ENCODE measurements around the gene CNTN5. TPM values are rescaled to one million over a fixed set of nuclear protein-coding genes. Genes with fewer than 3 reads are reported as not detected.

Gene CNTN5
- total and polyA plus RNA-seq, 2 donors (not counting 1 experiment from before 2014, with no cell fraction given), result not detected

DNA sequence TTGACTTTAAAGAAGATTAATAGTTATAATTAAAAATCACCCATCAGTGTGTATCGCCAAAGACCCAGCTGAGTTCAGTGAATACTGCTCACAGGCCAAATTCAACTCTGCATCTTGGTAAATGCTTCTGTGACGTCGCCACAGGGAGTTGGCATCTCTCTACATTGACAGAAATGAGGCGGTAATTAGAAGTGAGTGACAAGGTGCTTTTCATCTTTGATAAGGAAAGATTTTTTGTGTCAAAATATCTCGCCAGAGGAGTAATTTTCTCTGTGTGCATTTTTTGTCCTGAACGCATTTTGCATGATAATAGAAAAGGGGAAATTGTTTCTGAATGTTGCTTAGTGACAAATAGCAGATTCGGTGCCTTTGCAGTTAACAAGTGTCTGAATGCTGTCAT lies 345.8 kb downstream of the CNTN5 start:
- H3K4me2 ChIP-seq (replicated peaks; ENCODE audit: low read depth, low read length, poor library complexity, severe bottlenecking), result no peak overlapping the region
- H3K4me3 ChIP-seq (ENCODE audit: control extremely low read depth in 1 of 5, extremely low read depth in 1 of 5, insufficient read depth in 1 of 5, low read depth in 2 of 5, low read length in 4 of 5), result no peak overlapping the region
- no peaks in the 10 kb centered on the region for H3K4me1 ChIP-seq (ENCODE audit: control insufficient read depth in 2 of 2, insufficient read depth in 2 of 2, low read length in 2 of 2)
- POLR2A ChIA-PET, result no interaction called here
- H3K36me3 ChIP-seq (replicated peaks in 1 of 2; ENCODE audit: control extremely low read depth in 1 of 2, control insufficient read depth in 1 of 2, extremely low read depth in 1 of 2, insufficient read depth in 2 of 2, low read length in 1 of 2), result no peaks in the 10 kb centered on the region
- DNase-seq (no peak), ATAC-seq (ENCODE audit: low read depth) (no peak)
- no peaks in the 10 kb centered on the region for H3K27me3 ChIP-seq (replicated peaks in 1 of 4; ENCODE audit: control extremely low read depth in 1 of 4, control insufficient read depth in 3 of 4, insufficient read depth in 4 of 4, low read length in 3 of 4)
- Mint-ChIP-seq H3K4me3 (no peak overlapping the region), H3K4me1 (no peaks in the 10 kb centered on the region), H3K9me3 (ENCODE audit: insufficient read depth) (no peaks in the 10 kb centered on the region), H3K27me3 (no peaks in the 10 kb centered on the region), H3K27ac (no peak overlapping the region)
- TF ChIP-seq, protein P1, sequence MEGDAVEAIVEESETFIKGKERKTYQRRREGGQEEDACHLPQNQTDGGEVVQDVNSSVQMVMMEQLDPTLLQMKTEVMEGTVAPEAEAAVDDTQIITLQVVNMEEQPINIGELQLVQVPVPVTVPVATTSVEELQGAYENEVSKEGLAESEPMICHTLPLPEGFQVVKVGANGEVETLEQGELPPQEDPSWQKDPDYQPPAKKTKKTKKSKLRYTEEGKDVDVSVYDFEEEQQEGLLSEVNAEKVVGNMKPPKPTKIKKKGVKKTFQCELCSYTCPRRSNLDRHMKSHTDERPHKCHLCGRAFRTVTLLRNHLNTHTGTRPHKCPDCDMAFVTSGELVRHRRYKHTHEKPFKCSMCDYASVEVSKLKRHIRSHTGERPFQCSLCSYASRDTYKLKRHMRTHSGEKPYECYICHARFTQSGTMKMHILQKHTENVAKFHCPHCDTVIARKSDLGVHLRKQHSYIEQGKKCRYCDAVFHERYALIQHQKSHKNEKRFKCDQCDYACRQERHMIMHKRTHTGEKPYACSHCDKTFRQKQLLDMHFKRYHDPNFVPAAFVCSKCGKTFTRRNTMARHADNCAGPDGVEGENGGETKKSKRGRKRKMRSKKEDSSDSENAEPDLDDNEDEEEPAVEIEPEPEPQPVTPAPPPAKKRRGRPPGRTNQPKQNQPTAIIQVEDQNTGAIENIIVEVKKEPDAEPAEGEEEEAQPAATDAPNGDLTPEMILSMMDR (IDR thresholded peaks at IDR 0.05), result no peak
- no peak for TF ChIP-seq EZH2 (IDR thresholded peaks at IDR 0.05; ENCODE audit: borderline replicate concordance, insufficient read depth, low read depth, low read length, poor library complexity, severe bottlenecking)
- WGBS (ENCODE audit: insufficient coverage), result 91% methylated on average over 6 of the region's 7 CpGs
- H4K20me1 ChIP-seq (ENCODE audit: control insufficient read depth, insufficient read depth, low read length, poor library complexity, severe bottlenecking), result no peaks in the 10 kb centered on the region
- H3K9ac ChIP-seq (ENCODE audit: low read length), result no peak overlapping the region
- H3K27ac ChIP-seq (ENCODE audit: low read length in 2 of 2), result no peak overlapping the region
- CTCF ChIA-PET, result no interaction called here
- H3K9me3 ChIP-seq (ENCODE audit: control extremely low read depth in 1 of 3, control insufficient read depth in 2 of 3, insufficient read depth in 1 of 3, low read length in 2 of 3), result no peaks in the 10 kb centered on the region
- no peak overlapping the region for H2AFZ ChIP-seq (ENCODE audit: insufficient read depth, low read depth, low read length, poor library complexity, severe bottlenecking)
- no peaks in the 10 kb centered on the region for H3K79me2 ChIP-seq (ENCODE audit: control insufficient read depth, insufficient read depth, low read length)
- intact Hi-C loops (cut with micrococcal nuclease), result no loop called here

DNA sequence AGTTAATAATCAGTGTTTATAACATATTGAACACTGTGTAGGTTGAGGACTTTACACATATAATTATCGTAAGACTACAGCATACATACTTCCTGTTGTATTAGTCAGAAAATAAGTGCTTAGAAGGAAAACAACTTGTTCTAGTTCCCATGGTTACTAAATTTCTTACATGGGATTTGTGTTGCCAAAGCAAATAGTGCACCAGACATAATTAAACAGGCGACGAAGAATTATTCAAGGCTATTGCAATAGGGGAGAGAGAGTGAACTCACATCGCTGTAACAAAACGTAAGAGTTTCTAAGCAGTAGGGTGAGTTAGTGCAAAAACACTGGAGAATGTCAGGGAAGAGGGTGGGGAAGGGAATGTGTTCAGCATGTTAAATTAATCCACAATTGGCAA lies 347.8 kb downstream of the CNTN5 start:
- Mint-ChIP-seq H3K27me3 (no peaks in the 10 kb centered on the region), H3K27ac (no peak overlapping the region), H3K4me3 (no peak overlapping the region), H3K4me1 (no peaks in the 10 kb centered on the region), H3K9me3 (ENCODE audit: insufficient read depth) (no peaks in the 10 kb centered on the region)
- no peaks in the 10 kb centered on the region for H3K36me3 ChIP-seq (replicated peaks in 1 of 2; ENCODE audit: control extremely low read depth in 1 of 2, control insufficient read depth in 1 of 2, extremely low read depth in 1 of 2, insufficient read depth in 2 of 2, low read length in 1 of 2)
- no peaks in the 10 kb centered on the region for H3K4me1 ChIP-seq (ENCODE audit: control insufficient read depth in 2 of 2, insufficient read depth in 2 of 2, low read length in 2 of 2)
- DNase-seq (no peak), ATAC-seq (ENCODE audit: low read depth) (no peak)
- H3K27me3 ChIP-seq (replicated peaks in 1 of 4; ENCODE audit: control extremely low read depth in 1 of 4, control insufficient read depth in 3 of 4, insufficient read depth in 4 of 4, low read length in 3 of 4), result no peaks in the 10 kb centered on the region
- peaks cover 0 to 8% (median 0%) of the 10 kb centered on the region in 3 donors for H3K9me3 ChIP-seq (ENCODE audit: control extremely low read depth in 1 of 3, control insufficient read depth in 2 of 3, insufficient read depth in 1 of 3, low read length in 2 of 3)
- no peak overlapping the region for H2AFZ ChIP-seq (ENCODE audit: insufficient read depth, low read depth, low read length, poor library complexity, severe bottlenecking)
- H3K27ac ChIP-seq (ENCODE audit: low read length in 2 of 2), result no peak overlapping the region
- H3K9ac ChIP-seq (ENCODE audit: low read length), result no peak overlapping the region
- POLR2A ChIA-PET, result no interaction called here
- intact Hi-C loops (cut with micrococcal nuclease), result no loop called here
- H3K4me2 ChIP-seq (replicated peaks; ENCODE audit: low read depth, low read length, poor library complexity, severe bottlenecking), result no peak overlapping the region
- no peaks in the 10 kb centered on the region for H3K79me2 ChIP-seq (ENCODE audit: control insufficient read depth, insufficient read depth, low read length)
- CTCF ChIA-PET, result no interaction called here
- WGBS (ENCODE audit: insufficient coverage), result 93% methylated on average over 3 of the region's 5 CpGs
- H4K20me1 ChIP-seq (ENCODE audit: control insufficient read depth, insufficient read depth, low read length, poor library complexity, severe bottlenecking), result no peaks in the 10 kb centered on the region
- no peak overlapping the region for H3K4me3 ChIP-seq (ENCODE audit: control extremely low read depth in 1 of 5, extremely low read depth in 1 of 5, insufficient read depth in 1 of 5, low read depth in 2 of 5, low read length in 4 of 5)
- TF ChIP-seq, protein P1 (IDR thresholded peaks at IDR 0.05), result no peak

All from B cell (primary cell).